Endothelial cell of umbilical vein (primary cell): ENCODE results near the gene HSPA8. TPM values are rescaled to one million over a fixed set of nuclear protein-coding genes. Genes with fewer than 3 reads are reported as not detected.

ENCODE experiments used
- BruUV-seq: library from RNA; stranded (reverse); fragments of 400-500 nt; replicated peaks from 2 replicates; lab custom pipeline; 2021; lab: Mats Ljungman, UMichigan
- CTCF ChIA-PET: fragments of 300-600, 350-600 bp; sonication (Branson Sonifier 250); formaldehyde crosslinking; loops from one replicate; lab custom pipeline; 2021; ENCODE audit warnings: antibody characterized with exemption, inconsistent platforms; lab: Charles Lee
- POLR2A ChIA-PET: fragments of 300-600, 350-600 bp; sonication (Branson Sonifier 250); formaldehyde crosslinking; loops from one replicate; lab custom pipeline; 2021; ENCODE audit warnings: antibody characterized with exemption, inconsistent platforms; lab: Charles Lee
- DNase-seq: peaks from one replicate; pipeline ENCODE4 v3.0.0-alpha.2; 2011; ENCODE audit warnings: low read depth, low spot score
- FAIRE-seq: peaks from 2 replicates; lab custom pipeline; 2011; peaks lifted over from hg19 to GRCh38; lab: Jason Lieb, UNC
- H2AFZ ChIP-seq: 2 replicates; pipeline ENCODE4 v1.6.0; 2012; ENCODE audit warnings: low read depth, low read length, control low read depth, inconsistent platforms
- H3K27ac ChIP-seq: 2 replicates; pipeline ENCODE4 v1.5.1; 2011; ENCODE audit warnings: low read depth, mild to moderate bottlenecking, control low read depth, low read length, moderate library complexity; ENCODE audit not compliant: insufficient read depth
- H3K27me3 ChIP-seq, 2 experiments: 2 replicates each; pipeline versions ENCODE4 v1.6.0 to v1.6.1; 2011; ENCODE audit warnings: low read length in 2 of 2, mixed read lengths in 1 of 2; ENCODE audit not compliant: control insufficient read depth in 2 of 2, insufficient read depth in 2 of 2
- H3K36me3 ChIP-seq, 2 experiments: 2 replicates in 1 of 2; 3 replicates in 1 of 2; pipeline ENCODE4 v1.5.1; 2011; ENCODE audit warnings: low read length in 2 of 2, mild to moderate bottlenecking in 1 of 2, moderate library complexity in 1 of 2; ENCODE audit not compliant: control insufficient read depth in 2 of 2, insufficient read depth in 2 of 2; ENCODE audit errors: extremely low read depth in 1 of 2
- H3K4me1 ChIP-seq: 3 replicates; pipeline ENCODE4 v1.5.1; 2011; ENCODE audit warnings: mild to moderate bottlenecking, low read length; ENCODE audit not compliant: control insufficient read depth, insufficient read depth; ENCODE audit errors: extremely low read depth
- H3K4me2 ChIP-seq: 2 replicates; pipeline ENCODE4 v1.6.1; 2011; ENCODE audit warnings: low read length, control low read depth, mixed read lengths; ENCODE audit not compliant: insufficient read depth
- H3K4me3 ChIP-seq, 3 experiments: fragments of 200-600 bp in 1 of 3; sonication (generic), shearing (Covaris generic) in 1 of 3; replicated peaks in 1 of 3; 2 replicates each; pipeline ENCODE4 v1.5.1; 2011 to 2016; ENCODE audit warnings: control low read depth in 3 of 3, low read length in 3 of 3, mild to moderate bottlenecking in 2 of 3, inconsistent platforms in 1 of 3, low read depth in 1 of 3, moderate library complexity in 1 of 3; ENCODE audit not compliant: insufficient read depth in 1 of 3
- H3K79me2 ChIP-seq: 2 replicates; pipeline ENCODE4 v1.6.0; 2012; ENCODE audit warnings: low read length, inconsistent platforms; ENCODE audit not compliant: control insufficient read depth, insufficient read depth
- H3K9ac ChIP-seq: replicated peaks from 2 replicates; pipeline ENCODE3; 2011; ENCODE audit warnings: low read length, control low read depth; ENCODE audit not compliant: insufficient read depth; ENCODE audit errors: extremely low read depth
- H3K9me1 ChIP-seq: replicated peaks from 3 replicates; pipeline ENCODE4 v1.6.0; 2011; ENCODE audit warnings: mild to moderate bottlenecking, low read length; ENCODE audit not compliant: control insufficient read depth, insufficient read depth; ENCODE audit errors: extremely low read depth
- H3K9me3 ChIP-seq: replicated peaks from 2 replicates; pipeline ENCODE4 v1.5.1; 2012; ENCODE audit warnings: low read length, inconsistent platforms; ENCODE audit not compliant: control insufficient read depth, insufficient read depth
- H4K20me1 ChIP-seq: replicated peaks from 2 replicates; pipeline ENCODE3; 2011; ENCODE audit warnings: mild to moderate bottlenecking, low read length; ENCODE audit not compliant: control insufficient read depth, insufficient read depth; ENCODE audit errors: extremely low read depth
- CTCF ChIP-seq, 2 donors: IDR thresholded peaks; 1 replicate in 1 of 2; 2 replicates in 1 of 2; pipeline ENCODE4 v1.5.1; 2011; ENCODE audit warnings: low read length in 2 of 2, mild to moderate bottlenecking in 2 of 2, moderate library complexity in 2 of 2, control low read depth in 1 of 2, inconsistent platforms in 1 of 2, low read depth in 1 of 2; ENCODE audit not compliant: insufficient read depth in 1 of 2; ENCODE audit errors: extremely low read depth in 1 of 2
- EZH2 ChIP-seq: IDR thresholded peaks from 2 replicates; pipeline ENCODE4 v1.6.1; 2012; ENCODE audit warnings: borderline replicate concordance, low read depth, mild to moderate bottlenecking, moderate library complexity, low read length, inconsistent platforms; ENCODE audit not compliant: severe bottlenecking
- FOS ChIP-seq: IDR thresholded peaks from 2 replicates; pipeline ENCODE4 v1.6.1; 2011; ENCODE audit warnings: mild to moderate bottlenecking, low read length, moderate library complexity, borderline replicate concordance; ENCODE audit not compliant: insufficient read depth
- GATA2 ChIP-seq: IDR thresholded peaks from 2 replicates; pipeline ENCODE4 v1.7.0; 2011; ENCODE audit warnings: low read depth, mild to moderate bottlenecking, moderate library complexity, mixed read lengths, low read length; ENCODE audit not compliant: insufficient read length, insufficient read depth
- JUN ChIP-seq: IDR thresholded peaks from 2 replicates; pipeline ENCODE4 v1.6.1; 2011; ENCODE audit warnings: borderline replicate concordance, low read depth; ENCODE audit not compliant: insufficient read length, insufficient read depth
- MAX ChIP-seq: IDR thresholded peaks from 2 replicates; pipeline ENCODE4 v1.6.1; 2011; ENCODE audit not compliant: insufficient read depth, insufficient read length
- MYC ChIP-seq: IDR thresholded peaks from one replicate; pipeline ENCODE4 v1.6.1; 2011; ENCODE audit warnings: mild to moderate bottlenecking, low read depth, low read length
- POLR2A ChIP-seq: IDR thresholded peaks from 2 replicates; pipeline ENCODE4 v1.6.1; 2012; ENCODE audit warnings: low read depth, mild to moderate bottlenecking, control low read depth, low read length
- POLR2AphosphoS5 ChIP-seq: IDR thresholded peaks from 2 replicates; pipeline ENCODE4 v1.6.1; 2012; ENCODE audit warnings: low read depth, mild to moderate bottlenecking, control low read depth, low read length, moderate library complexity; ENCODE audit not compliant: insufficient read depth
- dilution Hi-C: fragments of 300-500 bp; cut with MboI; formaldehyde crosslinking; loops from one replicate; pipeline ENCODE4 v1.15.0; 2019; ENCODE audit warnings: low sequenced_read_pairs; ENCODE audit not compliant: extremely low pct_ligation_motif_present
- intact Hi-C: fragments of 100-400 bp; cut with micrococcal nuclease; formaldehyde crosslinking; loops from one replicate; pipeline ENCODE4 v1.10.0; 2022
- polyA plus RNA-seq, 4 experiments: library from polyadenylated mRNA; depleted of rRNA in 3 of 4; stranded (reverse) in 3 of 4; unstranded in 1 of 4; fragments of >200 nt; gene quantifications; 2 replicates each; pipeline versions ENCODE4 v1.2.1 to v1.2.3, GENCODE V29; 2011 to 2012; ENCODE audit warnings: missing spikeins in 1 of 4
- total RNA-seq: library from RNA; stranded (reverse); gene quantifications from 2 replicates; pipeline ENCODE4 v1.2.3, GENCODE V29; 2021

HSPA8 gene
- total and polyA plus RNA-seq, 2 donors (not counting 3 experiments of a cell fraction or from before 2014, with no cell fraction given) = 1,383 to 1,728 TPM

GRCh38 chr11:123062892-123063825 lies 1.2 kb upstream of the HSPA8 start:
- H3K36me3 ChIP-seq = peaks cover 21 to 22% of the 10 kb centered on the region in 2 experiments
- peak; percentile 68 for TF ChIP-seq POLR2A
- no peak for TF ChIP-seq GATA2
- H3K4me2 ChIP-seq = peak overlapping the region; percentile 92
- no peaks in the 10 kb centered on the region for H3K9me1 ChIP-seq
- H3K9ac ChIP-seq = peak overlapping the region; percentile 96
- DNase-seq (peak; percentile 77), FAIRE-seq (peak; percentile 46)
- no peaks in the 10 kb centered on the region for H3K9me3 ChIP-seq
- H3K4me3 ChIP-seq = peak overlapping the region; percentile 12 to 80 (median 66)
- H3K27ac ChIP-seq = peak overlapping the region; percentile 96
- intact Hi-C loops (loop anchor here (1.0 to 10.0 kb wide), 10 partner anchors 20 to 1834 kb away; partner anchors contain the start of genes GRAMD1B, JHY, ROBO4 and UBASH3B), dilution Hi-C loops (no loop called here)
- no peaks in the 10 kb centered on the region for H3K27me3 ChIP-seq
- peak overlapping the region; percentile 27 for H2AFZ ChIP-seq
- peaks cover 26% of the 10 kb centered on the region for H3K4me1 ChIP-seq
- BruUV-seq = TSS peak; percentile 71
- ChIA-PET CTCF (interaction anchor here (1.0 to 2.0 kb wide), 5 partner anchors 9 to 198 kb away, joined by 3 to 10 read pairs (median 6); no protein-coding TSS in a partner anchor), POLR2A (interaction anchor here (1.1 to 1.6 kb wide), 4 partner anchors 10 to 20 kb away, joined by 3 to 14 read pairs (median 8); no protein-coding TSS in a partner anchor)
- H4K20me1 ChIP-seq = peaks cover 2% of the 10 kb centered on the region
- peaks cover 48% of the 10 kb centered on the region for H3K79me2 ChIP-seq

- no peaks in the 10 kb centered on the region for H3K9me1 ChIP-seq
- TF ChIP-seq CTCF (IDR thresholded peaks at IDR 0.05; ENCODE audit: extremely low read depth in 1 of 2, insufficient read depth in 1 of 2, low read depth in 1 of 2, low read length in 2 of 2) (no peak), JUN (no peak), POLR2AphosphoS5 (peak; percentile 28), GATA2 (no peak), MAX (no peak), EZH2 (no peak), POLR2A (no peak), FOS (peak; percentile 5), MYC (no peak)
- DNase-seq (peak; percentile 100), FAIRE-seq (peak; percentile 82)
- peak overlapping the region; percentile 66 to 95 (median 91) for H3K4me3 ChIP-seq
- H2AFZ ChIP-seq = no peak overlapping the region
- no peaks in the 10 kb centered on the region for H3K9me3 ChIP-seq
- peak overlapping the region; percentile 96 for H3K27ac ChIP-seq
- intact Hi-C loops (loop anchor here (1.0 to 10.0 kb wide), 10 partner anchors 21 to 1835 kb away; partner anchors contain the start of genes GRAMD1B, JHY, ROBO4 and UBASH3B), dilution Hi-C loops (no loop called here)
- no TSS peak for BruUV-seq
- ChIA-PET CTCF (interaction anchor here (0.6 to 1.8 kb wide), 7 partner anchors 8 to 200 kb away, joined by 3 to 7 read pairs (median 5); no protein-coding TSS in a partner anchor), POLR2A (interaction anchor here (0.6 to 1.6 kb wide), 16 partner anchors 9 to 897 kb away, joined by 3 to 14 read pairs (median 4); partner anchors contain the start of gene UBASH3B)
- H3K4me1 ChIP-seq = peaks cover 29% of the 10 kb centered on the region
- peaks cover 26 to 28% of the 10 kb centered on the region in 2 experiments for H3K36me3 ChIP-seq
- H3K4me2 ChIP-seq = peak overlapping the region; percentile 92
- peaks cover 54% of the 10 kb centered on the region for H3K79me2 ChIP-seq
- H3K27me3 ChIP-seq = no peaks in the 10 kb centered on the region
- H4K20me1 ChIP-seq = peaks cover 2% of the 10 kb centered on the region
- H3K9ac ChIP-seq = peak overlapping the region; percentile 96
These were observed 389 bp upstream of the HSPA8 start for GRCh38 chr11:123062158-123062891.
